Activated effector memory CD4-positive, alpha-beta T cell treated with Interleukin-2 at 50 U/mL for 16 hours (primary cell): Measurements from ENCODE around the gene LCOR.
"Not testable (repeated sequence)": the region's sequence is repeated elsewhere in the genome, so short reads cannot be mapped to it uniquely, and the experiment has no call there.

ENCODE experiments used
- DNase-seq: peaks from one replicate; pipeline ENCODE4 v3.0.0-alpha.2; 2020

LCOR gene

GRCh38 chr10:96840841-96841518, 8.9 kb downstream of the LCOR start:
- DNase-seq, result no peak

GRCh38 chr10:96842896-96843723, 11.0 kb downstream of the LCOR start:
- DNase-seq, result no peak

GRCh38 chr10:96843823-96844222, 11.7 kb downstream of the LCOR start:
- no peak for DNase-seq

GRCh38 chr10:96846395-96846794, 14.3 kb downstream of the LCOR start:
- no peak for DNase-seq

- DNase-seq, result no peak
Measured at GRCh38 chr10:96846926-96847325, 14.8 kb downstream of the LCOR start.

GRCh38 chr10:96847356-96847755, 15.3 kb downstream of the LCOR start:
- DNase-seq, result not testable (repeated sequence)

- no peak for DNase-seq
Measured at GRCh38 chr10:96850113-96850512, 18.0 kb downstream of the LCOR start.

- DNase-seq, result no peak
Measured at GRCh38 chr10:96850825-96851224, 18.7 kb downstream of the LCOR start.

GRCh38 chr10:96851281-96851680, 19.2 kb downstream of the LCOR start:
- no peak for DNase-seq

GRCh38 chr10:96856317-96856716, 24.2 kb downstream of the LCOR start:
- no peak for DNase-seq

- DNase-seq, result no peak
Measured at GRCh38 chr10:96857301-96858012, 25.4 kb downstream of the LCOR start.

- no peak for DNase-seq
Measured at GRCh38 chr10:96858038-96858705, 26.1 kb downstream of the LCOR start.

- no peak for DNase-seq
Measured at GRCh38 chr10:96858706-96859050, 26.6 kb downstream of the LCOR start.

GRCh38 chr10:96860631-96861277, 28.7 kb downstream of the LCOR start:
- no peak for DNase-seq

- DNase-seq, result no peak
Measured at GRCh38 chr10:96863922-96864543, 31.9 kb downstream of the LCOR start.

GRCh38 chr10:96873086-96873485, 41.0 kb downstream of the LCOR start:
- no peak for DNase-seq

GRCh38 chr10:96873756-96874467, 41.8 kb downstream of the LCOR start:
- no peak for DNase-seq

GRCh38 chr10:96878057-96878456, 46.0 kb downstream of the LCOR start:
- DNase-seq, result no peak

GRCh38 chr10:96880575-96880974, 48.5 kb downstream of the LCOR start:
- no peak for DNase-seq

GRCh38 chr10:96889415-96890171, 57.5 kb downstream of the LCOR start:
- DNase-seq, result no peak

GRCh38 chr10:96890172-96890513, 58.0 kb downstream of the LCOR start:
- no peak for DNase-seq
